Mucosa of rectum (tissue), 2 donors: Measurements from ENCODE around the gene PNLDC1.

ENCODE experiments used
- H3K27ac ChIP-seq, 2 donors: one replicate each; pipeline ENCODE4 v1.7.0; 2013; ENCODE audit warnings: inconsistent platforms in 2 of 2, low read depth in 2 of 2, low read length in 2 of 2
- H3K27me3 ChIP-seq, 2 donors: one replicate each; pipeline ENCODE4 v1.7.0; 2013; ENCODE audit warnings: low read length in 2 of 2; ENCODE audit not compliant: control insufficient read depth in 2 of 2, insufficient read depth in 2 of 2
- H3K36me3 ChIP-seq, 2 donors: one replicate each; pipeline ENCODE4 v1.7.0; 2013; ENCODE audit warnings: low read length in 2 of 2; ENCODE audit not compliant: control insufficient read depth in 2 of 2, insufficient read depth in 2 of 2
- H3K4me1 ChIP-seq, 2 donors: one replicate each; pipeline ENCODE4 v1.7.0; 2013; ENCODE audit warnings: low read length in 2 of 2, mild to moderate bottlenecking in 1 of 2; ENCODE audit not compliant: control insufficient read depth in 2 of 2, insufficient read depth in 2 of 2
- H3K4me3 ChIP-seq, 2 donors: one replicate each; pipeline ENCODE4 v1.7.0; 2013; ENCODE audit warnings: low read length in 2 of 2
- H3K9ac ChIP-seq, 2 donors: one replicate each; pipeline ENCODE4 v1.7.0; 2013; ENCODE audit warnings: low read length in 2 of 2, low read depth in 1 of 2, mild to moderate bottlenecking in 1 of 2
- H3K9me3 ChIP-seq, 2 donors: one replicate each; pipeline ENCODE4 v1.7.0; 2013; ENCODE audit warnings: low read length in 2 of 2; ENCODE audit not compliant: control insufficient read depth in 2 of 2
- donor health status: healthy.
- donor health status: Normal muscosa, but diverticular disease.

The PNLDC1 gene

DNA sequence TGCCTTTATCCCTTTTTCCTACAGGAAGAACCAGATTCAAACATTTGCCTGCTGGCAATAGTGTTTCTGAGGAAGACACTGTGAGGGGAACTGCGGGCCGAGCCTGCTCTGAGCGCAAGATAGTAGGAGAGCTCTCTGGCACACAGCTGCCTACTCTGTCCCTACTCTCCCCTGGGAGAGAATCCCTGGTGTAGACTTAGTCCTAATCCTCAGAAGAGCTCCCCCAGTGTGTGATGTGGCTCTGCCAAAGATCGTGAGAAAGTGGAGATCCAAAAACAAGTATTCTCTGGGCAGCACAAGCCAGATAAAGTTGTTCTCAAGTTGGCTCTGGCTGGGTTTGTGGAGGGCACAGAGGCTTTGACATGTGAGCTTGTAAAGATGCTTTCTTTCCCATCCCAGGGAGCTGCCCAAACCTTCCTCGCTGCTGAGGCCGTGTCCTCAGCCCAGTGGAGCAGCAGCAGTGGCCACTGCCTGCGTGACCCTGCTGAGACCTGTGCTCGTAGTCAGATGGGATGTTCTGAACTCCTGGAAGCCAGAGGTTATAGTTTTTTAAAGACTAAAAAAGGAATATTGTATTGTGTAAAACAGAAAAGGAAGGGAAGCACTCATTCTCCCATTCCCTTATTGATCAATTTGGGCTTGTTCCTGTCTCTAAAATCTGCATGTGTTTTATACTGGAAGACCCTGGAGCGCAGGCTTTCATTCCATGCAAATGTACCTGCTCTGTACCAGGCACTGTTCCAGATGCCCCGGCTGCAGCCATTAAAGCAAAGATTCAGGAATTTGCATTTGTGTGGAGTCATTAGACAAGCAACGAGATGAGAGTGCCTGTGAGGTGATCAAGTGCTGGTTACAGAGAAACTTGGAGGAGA is 30.7 kb downstream of the PNLDC1 start:
- no peaks in the 10 kb centered on the region for H3K36me3 ChIP-seq
- H3K27me3 ChIP-seq: no peaks in the 10 kb centered on the region

DNA sequence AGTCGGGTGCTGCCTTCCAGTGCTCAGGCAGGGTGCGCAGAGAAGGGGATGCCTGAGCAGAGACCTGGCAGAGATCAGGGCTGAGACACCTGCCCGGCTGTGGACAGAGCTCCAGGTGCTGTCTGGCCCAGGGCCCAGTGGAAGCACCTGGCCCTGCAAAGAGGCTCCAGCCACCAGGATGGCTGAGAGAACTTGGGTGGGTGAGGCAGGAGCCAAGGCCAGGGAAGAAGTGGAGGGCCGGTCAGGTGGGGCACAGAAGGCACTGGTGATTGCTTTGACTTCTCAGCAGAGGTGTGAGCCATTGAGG is 31.2 kb downstream of the PNLDC1 start:
- Histone ChIP-seq H3K9ac (no peak overlapping the region), H3K36me3 (no peaks in the 10 kb centered on the region), H3K27me3 (no peaks in the 10 kb centered on the region), H3K9me3 (no peaks in the 10 kb centered on the region), H3K27ac (no peak overlapping the region), H3K4me3 (no peak overlapping the region), H3K4me1 (no peaks in the 10 kb centered on the region)

More for the DNA sequence above, 30.7 kb downstream of the PNLDC1 start:
- Histone ChIP-seq H3K9ac (no peak overlapping the region), H3K9me3 (no peaks in the 10 kb centered on the region), H3K4me1 (no peaks in the 10 kb centered on the region), H3K4me3 (no peak overlapping the region), H3K27ac (no peak overlapping the region)

DNA sequence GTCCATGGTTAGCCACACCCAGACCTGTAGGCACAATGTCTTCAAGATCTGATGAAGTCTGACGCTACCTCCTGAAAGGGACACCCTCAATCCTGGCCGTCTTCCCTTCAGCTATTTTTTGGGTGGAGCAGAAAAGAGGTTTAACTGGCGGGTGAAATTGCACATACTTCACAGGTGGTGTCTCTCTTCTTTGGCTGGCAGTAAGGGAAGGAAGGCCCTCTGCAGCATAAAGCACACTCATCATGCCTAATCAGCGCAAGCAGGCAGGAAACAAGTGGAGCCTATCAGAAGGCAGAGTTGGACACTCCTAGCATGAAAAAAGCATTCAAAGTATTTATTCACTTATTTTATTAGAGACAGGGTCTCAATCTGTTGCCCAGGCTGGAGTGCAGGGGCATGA is 32.9 kb downstream of the PNLDC1 start:
- Histone ChIP-seq H3K27me3 (no peaks in the 10 kb centered on the region), H3K4me1 (no peaks in the 10 kb centered on the region), H3K4me3 (no peak overlapping the region), H3K36me3 (no peaks in the 10 kb centered on the region), H3K9me3 (no peaks in the 10 kb centered on the region), H3K9ac (no peak overlapping the region), H3K27ac (no peak overlapping the region)

DNA sequence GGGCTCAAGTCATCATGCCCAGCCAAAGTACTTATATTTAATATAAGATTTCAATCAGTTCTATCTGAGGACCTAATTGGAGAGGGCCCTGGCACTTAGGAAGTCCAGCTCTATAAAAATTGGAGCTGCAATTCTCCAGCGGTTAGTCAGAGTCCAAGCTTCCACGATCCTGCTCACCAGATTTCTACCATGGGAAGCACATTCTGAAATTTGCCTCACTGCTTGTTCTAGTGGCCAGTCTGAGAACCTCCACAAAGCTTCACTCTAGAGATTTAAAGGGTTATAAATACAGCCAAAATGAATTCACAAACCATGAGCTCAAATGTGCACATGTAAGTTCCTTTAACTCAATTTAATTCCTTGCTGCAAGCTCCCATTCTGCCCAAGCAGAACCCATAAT is 33.5 kb downstream of the PNLDC1 start:
- no peak overlapping the region for H3K27ac ChIP-seq
- no peak overlapping the region for H3K4me3 ChIP-seq
- no peaks in the 10 kb centered on the region for H3K4me1 ChIP-seq
- no peak overlapping the region for H3K9ac ChIP-seq
- H3K27me3 ChIP-seq: no peaks in the 10 kb centered on the region
- no peaks in the 10 kb centered on the region for H3K36me3 ChIP-seq
- H3K9me3 ChIP-seq: no peaks in the 10 kb centered on the region

DNA sequence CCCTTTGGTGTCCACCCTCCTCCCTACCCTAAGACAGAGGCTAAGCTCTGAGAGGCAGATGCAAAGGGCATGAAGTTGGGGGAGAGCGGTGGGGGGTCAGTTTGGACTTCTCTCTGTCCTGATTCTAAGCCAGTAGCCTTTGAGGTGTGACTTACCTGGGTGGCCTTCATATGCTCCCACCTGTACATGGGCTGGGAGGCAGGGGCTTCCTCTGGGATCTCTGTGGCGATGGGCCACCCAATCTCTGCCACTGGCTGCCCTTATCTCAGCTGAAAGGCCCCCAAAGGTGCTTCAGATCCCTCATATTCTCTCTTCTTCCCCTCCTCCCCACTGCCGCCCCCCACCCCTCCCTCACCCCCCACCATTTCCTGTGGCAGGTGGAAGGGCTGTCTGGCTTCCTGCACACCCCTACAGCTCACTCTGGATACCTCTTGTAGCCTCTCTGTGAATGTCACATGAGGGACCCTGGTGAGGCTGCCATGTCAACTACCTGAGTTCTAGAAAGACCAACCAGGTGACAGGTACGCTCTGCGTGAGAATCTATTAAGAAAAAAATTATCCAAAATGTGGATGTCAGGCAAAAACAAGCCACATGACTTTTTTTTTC is 34.0 kb downstream of the PNLDC1 start:
- no peak overlapping the region for H3K27ac ChIP-seq
- no peak overlapping the region for H3K4me3 ChIP-seq
- no peaks in the 10 kb centered on the region for H3K4me1 ChIP-seq
- H3K27me3 ChIP-seq: no peaks in the 10 kb centered on the region
- H3K36me3 ChIP-seq: no peaks in the 10 kb centered on the region
- no peaks in the 10 kb centered on the region for H3K9me3 ChIP-seq
- H3K9ac ChIP-seq: no peak overlapping the region

DNA sequence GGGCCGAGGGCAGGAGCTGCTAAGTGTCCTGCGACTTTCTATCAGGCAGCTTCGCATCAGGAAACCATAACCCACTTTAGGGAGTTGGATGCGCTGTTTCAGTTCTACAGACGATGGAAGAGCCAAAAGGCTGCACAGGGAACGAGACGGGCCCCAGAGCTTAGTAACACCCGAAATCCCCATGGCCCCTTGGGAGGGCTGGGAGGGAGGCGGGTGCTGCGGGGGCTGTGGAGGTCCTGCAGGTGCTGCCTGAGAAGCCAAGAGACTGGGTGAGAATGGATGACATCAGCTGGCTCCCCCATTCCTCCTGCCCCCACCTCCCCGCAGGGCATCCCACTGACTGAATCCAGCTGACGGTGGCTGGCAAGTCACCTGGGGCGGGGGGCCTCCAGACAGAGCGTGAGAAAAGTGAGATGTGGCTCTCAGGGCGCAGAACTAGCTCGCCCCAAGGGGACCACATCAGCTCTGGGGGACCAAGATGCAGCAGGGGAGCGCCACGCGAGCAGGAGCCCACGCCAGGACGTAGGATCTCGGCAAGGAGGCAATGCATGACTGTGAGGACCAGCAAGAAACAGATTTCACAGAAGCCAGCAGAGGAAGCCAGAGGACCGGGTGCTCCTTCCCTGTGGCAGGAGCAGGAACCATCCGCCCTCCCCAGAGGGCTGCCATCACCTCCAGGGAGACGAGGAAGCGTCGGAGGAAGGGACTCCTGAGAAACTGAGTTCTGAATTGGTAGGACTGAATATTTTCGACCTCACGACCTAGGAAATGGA is 36.8 kb downstream of the PNLDC1 start:
- Histone ChIP-seq H3K27ac (no peak overlapping the region), H3K36me3 (no peaks in the 10 kb centered on the region), H3K4me3 (no peak overlapping the region), H3K9ac (no peak overlapping the region), H3K4me1 (no peaks in the 10 kb centered on the region), H3K9me3 (no peaks in the 10 kb centered on the region), H3K27me3 (no peaks in the 10 kb centered on the region)

DNA sequence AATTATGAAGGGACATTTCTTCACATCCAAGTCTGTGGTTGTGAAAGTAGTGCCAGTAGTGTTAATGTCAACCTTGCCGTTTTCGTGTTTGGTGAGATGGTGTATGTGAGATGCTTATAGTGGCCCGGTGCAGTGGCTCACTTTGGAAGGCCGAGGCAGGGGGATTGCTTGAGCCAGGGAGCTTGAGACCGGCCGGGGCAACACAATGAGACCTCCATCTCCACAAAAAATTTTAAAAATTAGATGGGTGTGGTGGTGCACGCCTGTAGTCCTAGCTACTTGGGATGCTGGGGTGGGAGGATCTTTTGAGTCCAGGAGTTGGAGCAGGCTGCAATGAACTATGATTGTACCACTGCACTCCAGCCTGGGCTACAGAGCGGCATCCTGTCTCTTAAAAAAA is 37.4 kb downstream of the PNLDC1 start:
- no peak overlapping the region for H3K27ac ChIP-seq
- H3K9me3 ChIP-seq: no peaks in the 10 kb centered on the region
- H3K36me3 ChIP-seq: no peaks in the 10 kb centered on the region
- no peaks in the 10 kb centered on the region for H3K4me1 ChIP-seq
- no peak overlapping the region for H3K9ac ChIP-seq
- no peak overlapping the region for H3K4me3 ChIP-seq
- H3K27me3 ChIP-seq: no peaks in the 10 kb centered on the region

DNA sequence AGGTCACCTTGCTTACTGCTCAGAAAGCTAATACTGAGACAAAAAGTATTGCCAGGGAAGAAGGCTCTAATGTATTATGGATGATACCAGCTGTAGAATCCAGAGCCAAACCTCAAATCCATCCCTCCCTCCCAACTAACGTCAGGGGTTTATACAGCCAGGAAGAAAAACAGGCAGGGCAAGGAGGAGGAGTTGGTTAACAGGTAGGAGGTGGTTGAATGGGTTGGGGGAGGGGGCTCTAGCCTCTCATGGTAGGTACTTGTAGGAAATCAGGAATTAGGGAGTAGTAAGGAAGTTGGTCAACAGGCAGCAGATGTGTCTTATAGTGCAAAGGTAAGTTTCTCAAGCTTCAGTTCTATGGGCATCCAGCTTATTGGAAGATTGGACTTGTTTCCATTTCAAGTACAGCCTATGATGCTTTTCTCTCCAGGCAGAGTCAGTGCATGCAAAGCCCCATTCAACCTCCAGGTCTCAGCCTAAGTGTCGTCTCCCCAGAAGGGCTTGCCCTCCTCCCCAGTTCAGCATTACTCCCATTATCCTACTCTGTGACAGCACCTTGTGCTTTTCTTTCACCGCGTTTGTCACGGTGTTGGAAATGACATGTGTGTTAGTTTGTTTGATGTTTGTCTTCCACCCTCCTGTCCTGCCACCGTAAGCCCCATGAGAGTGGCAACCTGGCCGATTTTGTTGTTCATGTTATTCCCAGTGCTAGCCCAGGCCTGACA is 38.1 kb downstream of the PNLDC1 start:
- H3K36me3 ChIP-seq: no peaks in the 10 kb centered on the region
- H3K9ac ChIP-seq: no peak overlapping the region
- no peaks in the 10 kb centered on the region for H3K4me1 ChIP-seq
- no peak overlapping the region for H3K4me3 ChIP-seq
- H3K27me3 ChIP-seq: no peaks in the 10 kb centered on the region
- H3K9me3 ChIP-seq: no peaks in the 10 kb centered on the region
- H3K27ac ChIP-seq: no peak overlapping the region

DNA sequence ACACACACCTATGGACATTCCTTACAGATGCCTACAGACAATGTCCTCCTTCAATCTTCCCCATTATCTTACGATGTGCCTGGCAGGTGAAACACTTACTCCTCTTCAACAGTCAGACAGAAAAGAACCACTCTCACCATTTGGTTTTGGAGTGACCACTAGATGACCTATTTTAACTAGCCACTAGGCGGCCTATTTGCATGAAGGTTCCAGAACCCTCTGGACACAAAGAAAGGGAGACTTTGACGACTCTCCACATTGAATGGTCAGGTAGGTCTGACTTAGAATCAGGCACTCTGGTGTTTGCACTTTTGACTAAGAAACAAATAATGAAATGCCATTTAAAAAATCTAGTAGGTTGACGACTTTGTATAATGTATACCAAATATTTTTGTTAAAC is 42.0 kb downstream of the PNLDC1 start:
- no peak overlapping the region for H3K4me3 ChIP-seq
- no peaks in the 10 kb centered on the region for H3K36me3 ChIP-seq
- no peaks in the 10 kb centered on the region for H3K27me3 ChIP-seq
- no peaks in the 10 kb centered on the region for H3K9me3 ChIP-seq
- H3K4me1 ChIP-seq: no peaks in the 10 kb centered on the region
- H3K27ac ChIP-seq: no peak overlapping the region
- H3K9ac ChIP-seq: no peak overlapping the region
